Spleen (tissue), 11 donors: ENCODE data around the gene SMPX. TPM values are rescaled to one million over a fixed set of nuclear protein-coding genes. Genes with fewer than 3 reads are reported as not detected.
"Not testable (repeated sequence)": the region's sequence is repeated elsewhere in the genome, so short reads cannot be mapped to it uniquely, and the experiment has no call there.

ENCODE experiments used
- DNase-seq: peaks from one replicate; pipeline ENCODE4 v3.0.0-alpha.2; 2020
- H3K27ac ChIP-seq, 8 donors: fragments of 200-600 bp; sonication (generic) in 7 of 8; 1 replicate in 4 of 8; 2 replicates in 4 of 8; pipeline versions ENCODE4 v1.5.0 to v1.8.0; 2016 to 2021; ENCODE audit warnings: inconsistent platforms in 4 of 8, mild to moderate bottlenecking in 4 of 8, moderate library complexity in 1 of 8
- H3K27me3 ChIP-seq, 7 donors: fragments of 200-600 bp; sonication (generic) in 6 of 7; replicated peaks in 1 of 7; 1 replicate in 4 of 7; 2 replicates in 3 of 7; pipeline versions ENCODE4 v1.5.0 to v1.8.0; 2016 to 2021; ENCODE audit warnings: inconsistent platforms in 3 of 7, mild to moderate bottlenecking in 1 of 7
- H3K36me3 ChIP-seq, 6 donors: fragments of 200-600 bp; sonication (generic) in 5 of 6; 1 replicate in 4 of 6; 2 replicates in 2 of 6; pipeline versions ENCODE4 v1.5.0 to v1.8.0; 2016 to 2021; ENCODE audit warnings: inconsistent platforms in 2 of 6
- H3K4me1 ChIP-seq, 6 donors: fragments of 200-600 bp; sonication (generic) in 5 of 6; 1 replicate in 3 of 6; 2 replicates in 3 of 6; pipeline versions ENCODE4 v1.5.0 to v1.8.0; 2016 to 2021; ENCODE audit warnings: inconsistent platforms in 3 of 6
- H3K4me3 ChIP-seq, 8 donors: fragments of 200-600 bp; sonication (generic) in 7 of 8; 1 replicate in 4 of 8; 2 replicates in 4 of 8; pipeline versions ENCODE4 v1.5.0 to v1.8.0; 2016 to 2021; ENCODE audit warnings: inconsistent platforms in 4 of 8, mild to moderate bottlenecking in 4 of 8, moderate library complexity in 2 of 8
- H3K9me3 ChIP-seq, 8 donors: fragments of 200-600 bp; sonication (generic) in 7 of 8; 1 replicate in 4 of 8; 2 replicates in 4 of 8; pipeline versions ENCODE4 v1.5.0 to v1.8.0; 2016 to 2021; ENCODE audit warnings: inconsistent platforms in 4 of 8
- CTCF ChIP-seq, 11 experiments: fragments of 200-600 bp in 7 of 11; fragments of 450-650 bp in 4 of 11; sonication (generic) in 4 of 11; IDR thresholded peaks in 8 of 11; conservative IDR thresholded peaks in 3 of 11; 1 replicate in 7 of 11; 2 replicates in 4 of 11; pipeline versions ENCODE4 v1.4.0 to v1.8.0; 2016 to 2021; ENCODE audit warnings: antibody characterized with exemption in 11 of 11, inconsistent platforms in 4 of 11, mild to moderate bottlenecking in 1 of 11
- POLR2A ChIP-seq, 3 donors: fragments of 450-650 bp; IDR thresholded peaks; one replicate each; pipeline ENCODE4 v1.5.1; 2017; ENCODE audit warnings: antibody characterized with exemption in 3 of 3, mild to moderate bottlenecking in 1 of 3
- POLR2AphosphoS5 ChIP-seq, 3 donors: sonication (generic); formaldehyde crosslinking; IDR thresholded peaks; one replicate each; pipeline ENCODE4 v1.5.1; 2017; ENCODE audit warnings: antibody characterized with exemption in 3 of 3
- WGBS, 5 donors: extraction: QIAGEN DNeasy Blood & Tissue Kit in 3 of 5; methylation state at CpG; one replicate each; pipeline versions ENCODE4 v1.1.5 to v1.1.7; 2013 to 2018; 5-methylcytosine and 5-hydroxymethylcytosine counted together
- intact Hi-C: fragments of 100-400 bp; cut with DNase I; formaldehyde crosslinking; loops from one replicate; pipeline ENCODE4 v1.15.0; 2023; ENCODE audit warnings: low total_unique reads
- polyA plus RNA-seq, 3 donors: library from polyadenylated mRNA; stranded (reverse); fragments of 200-250 nt; gene quantifications; one replicate each; pipeline ENCODE4 v1.2.1, GENCODE V29; 2013
- total RNA-seq, 7 donors: library from RNA; depleted of rRNA in 3 of 7; stranded (reverse); fragments of >200 nt in 3 of 7; fragmentation: NEBNext Ultra II Directional in 4 of 7; extraction: Animal tissue kit (Norgen Biotek cat#: 25700) in 4 of 7; gene quantifications; one replicate each; pipeline versions ENCODE4 v1.1.0 to v1.2.1, GENCODE V29; 2016 to 2021
- donor health status: healthy with polysubstance abuse.
- donor health status: DM: no; HTN: no; CAD: no; lungs with moderate emphysema.
- donor health status: DM: no; HTN: no; CAD: no.
- donor health status: Bipolar disorder and iron deficiency.
- donor health status: healthy.
- donor health status: DM: no; HTN: no; CAD: no.
- donor health status: DM: yes; HTN: yes; CAD: no.

Gene SMPX
- total and polyA plus RNA-seq, 10 donors, result 0.15 TPM; not detected in 9

GRCh38 chrX:21781525-21781924, 23.6 kb upstream of the SMPX start:
- no peak overlapping the region for H3K27ac ChIP-seq
- no peaks in the 10 kb centered on the region for H3K4me1 ChIP-seq
- H3K9me3 ChIP-seq, result no peaks in the 10 kb centered on the region
- no peaks in the 10 kb centered on the region for H3K27me3 ChIP-seq
- H3K36me3 ChIP-seq, result no peaks in the 10 kb centered on the region
- 76 to 93% (median 81%) methylated on average over 1 of the region's 1 CpG for WGBS, 5 donors
- H3K4me3 ChIP-seq, result no peak overlapping the region
- intact Hi-C loops, result no loop called here
- no peak for DNase-seq
- TF ChIP-seq CTCF (IDR thresholded peaks at IDR 0.05 in 8 of 11, conservative IDR thresholded peaks at IDR 0.05 in 3 of 11), result no peak
- no peak for TF ChIP-seq POLR2A (IDR thresholded peaks at IDR 0.05)
- TF ChIP-seq POLR2AphosphoS5 (IDR thresholded peaks at IDR 0.05), result no peak

GRCh38 chrX:21779095-21779494, 21.2 kb upstream of the SMPX start:
- WGBS, 5 donors, result 37 to 69% (median 51%) methylated on average over 3 of the region's 3 CpGs
- no peak overlapping the region for H3K27ac ChIP-seq
- no peaks in the 10 kb centered on the region for H3K4me1 ChIP-seq
- TF ChIP-seq POLR2A (IDR thresholded peaks at IDR 0.05) (no peak), POLR2AphosphoS5 (IDR thresholded peaks at IDR 0.05) (no peak), CTCF (IDR thresholded peaks at IDR 0.05 in 8 of 11, conservative IDR thresholded peaks at IDR 0.05 in 3 of 11) (no peak)
- intact Hi-C loops, result no loop called here
- H3K9me3 ChIP-seq, result no peaks in the 10 kb centered on the region
- no peak for DNase-seq
- H3K27me3 ChIP-seq, result no peaks in the 10 kb centered on the region
- no peaks in the 10 kb centered on the region for H3K36me3 ChIP-seq
- no peak overlapping the region for H3K4me3 ChIP-seq

- intact Hi-C loops, result no loop called here
- Histone ChIP-seq H3K4me1 (no peaks in the 10 kb centered on the region), H3K4me3 (no peak overlapping the region), H3K36me3 (no peaks in the 10 kb centered on the region), H3K27ac (no peak overlapping the region), H3K9me3 (no peaks in the 10 kb centered on the region), H3K27me3 (no peaks in the 10 kb centered on the region)
- WGBS, 5 donors, result 7 to 46% (median 34%) methylated on average over 1 of the region's 1 CpG; no CpG with 5 or more reads in 1 of the 5 donors
- DNase-seq, result no peak
- TF ChIP-seq POLR2A (IDR thresholded peaks at IDR 0.05) (no peak), POLR2AphosphoS5 (IDR thresholded peaks at IDR 0.05) (no peak), CTCF (IDR thresholded peaks at IDR 0.05 in 8 of 11, conservative IDR thresholded peaks at IDR 0.05 in 3 of 11) (no peak)
Observed at GRCh38 chrX:21778236-21778635, 20.3 kb upstream of the SMPX start.

- H3K36me3 ChIP-seq, H3K27ac ChIP-seq, H3K9me3 ChIP-seq, H3K4me1 ChIP-seq, H3K4me3 ChIP-seq, intact Hi-C loops, H3K27me3 ChIP-seq, DNase-seq: not testable (repeated sequence)
Observed at GRCh38 chrX:21775128-21775527, 17.2 kb upstream of the SMPX start.

GRCh38 chrX:21773036-21773435, 15.1 kb upstream of the SMPX start:
- H3K9me3 ChIP-seq, H3K4me1 ChIP-seq, H3K4me3 ChIP-seq, H3K36me3 ChIP-seq, H3K27me3 ChIP-seq, intact Hi-C loops, H3K27ac ChIP-seq, DNase-seq: not testable (repeated sequence)
- WGBS, 5 donors, result 19 to 52% (median 47%) methylated on average over 2 of the region's 2 CpGs
